Hypothalamus (tissue), 51 donors: ENCODE results near the gene SLC25A45.

Experiments used
- DNase-seq, 51 donors: peaks; one replicate each; lab custom pipeline; 2025; lab: John Stamatoyannopoulos, UW

Gene SLC25A45

GRCh38 chr11:65410936-65411680 is 28.7 kb upstream of the SLC25A45 start:
- DNase-seq: no peak

- DNase-seq: no peak
These were observed 22.3 kb upstream of the SLC25A45 start for GRCh38 chr11:65404638-65405339.

- no peak for DNase-seq
These were observed 21.8 kb upstream of the SLC25A45 start for GRCh38 chr11:65404210-65404609.

- DNase-seq: peak in 1 of 51 donors; percentile 6
These were observed 21.2 kb upstream of the SLC25A45 start for GRCh38 chr11:65403607-65404121.

- DNase-seq: no peak
These were observed 20.3 kb upstream of the SLC25A45 start for GRCh38 chr11:65402790-65403189.

GRCh38 chr11:65401803-65402248 is 19.4 kb upstream of the SLC25A45 start:
- no peak for DNase-seq

GRCh38 chr11:65401073-65401802 is 18.8 kb upstream of the SLC25A45 start:
- no peak for DNase-seq

- DNase-seq: no peak
These were observed 18.0 kb upstream of the SLC25A45 start for GRCh38 chr11:65400307-65401072.

- no peak for DNase-seq
These were observed 17.4 kb upstream of the SLC25A45 start for GRCh38 chr11:65399845-65400244.

- DNase-seq: no peak
These were observed 16.8 kb upstream of the SLC25A45 start for GRCh38 chr11:65399249-65399648.

GRCh38 chr11:65398362-65398910 is 16.0 kb upstream of the SLC25A45 start:
- peak in 1 of 51 donors; percentile 17 for DNase-seq

GRCh38 chr11:65396769-65397745 is 14.6 kb upstream of the SLC25A45 start:
- DNase-seq: no peak

- DNase-seq: no peak
These were observed 13.6 kb upstream of the SLC25A45 start for GRCh38 chr11:65395961-65396530.

GRCh38 chr11:65394125-65394536 is 11.7 kb upstream of the SLC25A45 start:
- no peak for DNase-seq

- DNase-seq: no peak
These were observed 11.2 kb upstream of the SLC25A45 start for GRCh38 chr11:65393513-65394079.

GRCh38 chr11:65392899-65393298 is 10.5 kb upstream of the SLC25A45 start:
- no peak for DNase-seq

- DNase-seq: no peak
These were observed 9.9 kb upstream of the SLC25A45 start for GRCh38 chr11:65392186-65392829.

GRCh38 chr11:65390996-65391395 is 8.6 kb upstream of the SLC25A45 start:
- peak in 1 of 51 donors; percentile 5 for DNase-seq
